ENCODE data around the gene ERFL. TPM values are rescaled to one million over a fixed set of nuclear protein-coding genes. Genes with fewer than 3 reads are reported as not detected.

ERFL gene
- total RNA-seq, 1 experiment from 2014 or later = 0.79 TPM

DNA sequence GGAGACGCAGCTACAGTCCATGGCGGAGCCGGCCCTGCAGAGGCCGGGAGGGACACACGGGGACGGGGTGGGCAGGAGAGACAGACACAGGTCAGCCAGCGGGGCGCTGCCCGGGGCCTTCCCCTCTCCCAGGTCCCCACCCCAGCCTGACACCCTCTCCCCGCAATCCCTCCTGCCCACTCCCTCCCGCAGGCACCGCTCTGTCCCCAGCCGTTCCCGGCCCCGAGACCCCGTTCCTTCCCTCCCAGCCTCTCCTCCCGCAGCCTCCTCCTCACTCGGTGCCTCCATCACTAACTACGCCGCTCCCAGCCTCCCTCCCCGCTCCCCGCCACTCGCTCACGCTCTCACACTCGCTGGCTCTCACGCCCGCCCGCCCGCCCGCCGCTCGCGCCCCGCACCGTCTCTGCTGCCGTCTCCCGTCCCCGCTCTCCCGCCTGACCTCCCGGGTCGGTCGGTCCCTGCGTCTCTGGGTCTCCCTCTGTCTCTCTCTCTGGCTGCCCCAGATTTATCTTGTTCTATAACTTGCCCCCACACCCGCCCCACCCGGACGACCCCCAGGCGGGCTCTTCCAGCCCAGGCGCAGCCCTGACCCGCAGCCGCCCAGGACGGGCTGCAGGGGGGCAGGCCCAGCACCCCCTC, 15.2 kb downstream of the ERFL start:
- TF ChIP-seq, protein P1, sequence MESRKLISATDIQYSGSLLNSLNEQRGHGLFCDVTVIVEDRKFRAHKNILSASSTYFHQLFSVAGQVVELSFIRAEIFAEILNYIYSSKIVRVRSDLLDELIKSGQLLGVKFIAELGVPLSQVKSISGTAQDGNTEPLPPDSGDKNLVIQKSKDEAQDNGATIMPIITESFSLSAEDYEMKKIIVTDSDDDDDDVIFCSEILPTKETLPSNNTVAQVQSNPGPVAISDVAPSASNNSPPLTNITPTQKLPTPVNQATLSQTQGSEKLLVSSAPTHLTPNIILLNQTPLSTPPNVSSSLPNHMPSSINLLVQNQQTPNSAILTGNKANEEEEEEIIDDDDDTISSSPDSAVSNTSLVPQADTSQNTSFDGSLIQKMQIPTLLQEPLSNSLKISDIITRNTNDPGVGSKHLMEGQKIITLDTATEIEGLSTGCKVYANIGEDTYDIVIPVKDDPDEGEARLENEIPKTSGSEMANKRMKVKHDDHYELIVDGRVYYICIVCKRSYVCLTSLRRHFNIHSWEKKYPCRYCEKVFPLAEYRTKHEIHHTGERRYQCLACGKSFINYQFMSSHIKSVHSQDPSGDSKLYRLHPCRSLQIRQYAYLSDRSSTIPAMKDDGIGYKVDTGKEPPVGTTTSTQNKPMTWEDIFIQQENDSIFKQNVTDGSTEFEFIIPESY (IDR thresholded peaks at IDR 0.05; ENCODE audit: extremely low read depth, insufficient replicate concordance, low read length) = no peak
- TF ChIP-seq POLR2AphosphoS5 (IDR thresholded peaks at IDR 0.05; ENCODE audit: low read depth, low read length) (no peak), SIN3A (IDR thresholded peaks at IDR 0.05; ENCODE audit: low read depth) (no peak), JUND (IDR thresholded peaks at IDR 0.05) (no peak), SRF (IDR thresholded peaks at IDR 0.05; ENCODE audit: low read depth) (no peak), EZH2phosphoT487 (IDR thresholded peaks at IDR 0.05; ENCODE audit: borderline replicate concordance) (no peak), ZNF274 (IDR thresholded peaks at IDR 0.05; ENCODE audit: low read depth, low read length) (no peak), RAD21 (IDR thresholded peaks at IDR 0.05; ENCODE audit: low read depth) (no peak), ELF1 (IDR thresholded peaks at IDR 0.05; ENCODE audit: borderline replicate concordance, low read depth) (no peak), CBX3 (IDR thresholded peaks at IDR 0.05; ENCODE audit: low read depth) (no peak), YY1 (IDR thresholded peaks at IDR 0.05; ENCODE audit: extremely low read depth, insufficient replicate concordance, low read depth, low read length) (no peak), TCF7L2 (IDR thresholded peaks at IDR 0.05; ENCODE audit: borderline replicate concordance, extremely low read depth, insufficient read depth, insufficient read length) (no peak), CEBPB (IDR thresholded peaks at IDR 0.05; ENCODE audit: low read depth) (no peak), ZFX (IDR thresholded peaks at IDR 0.05) (no peak), EGR1 (IDR thresholded peaks at IDR 0.05; ENCODE audit: low read depth) (no peak), EZH2 (IDR thresholded peaks at IDR 0.05) (no peak), SP1 (IDR thresholded peaks at IDR 0.05; ENCODE audit: low read depth) (no peak)
- TF ChIP-seq, protein P2, sequence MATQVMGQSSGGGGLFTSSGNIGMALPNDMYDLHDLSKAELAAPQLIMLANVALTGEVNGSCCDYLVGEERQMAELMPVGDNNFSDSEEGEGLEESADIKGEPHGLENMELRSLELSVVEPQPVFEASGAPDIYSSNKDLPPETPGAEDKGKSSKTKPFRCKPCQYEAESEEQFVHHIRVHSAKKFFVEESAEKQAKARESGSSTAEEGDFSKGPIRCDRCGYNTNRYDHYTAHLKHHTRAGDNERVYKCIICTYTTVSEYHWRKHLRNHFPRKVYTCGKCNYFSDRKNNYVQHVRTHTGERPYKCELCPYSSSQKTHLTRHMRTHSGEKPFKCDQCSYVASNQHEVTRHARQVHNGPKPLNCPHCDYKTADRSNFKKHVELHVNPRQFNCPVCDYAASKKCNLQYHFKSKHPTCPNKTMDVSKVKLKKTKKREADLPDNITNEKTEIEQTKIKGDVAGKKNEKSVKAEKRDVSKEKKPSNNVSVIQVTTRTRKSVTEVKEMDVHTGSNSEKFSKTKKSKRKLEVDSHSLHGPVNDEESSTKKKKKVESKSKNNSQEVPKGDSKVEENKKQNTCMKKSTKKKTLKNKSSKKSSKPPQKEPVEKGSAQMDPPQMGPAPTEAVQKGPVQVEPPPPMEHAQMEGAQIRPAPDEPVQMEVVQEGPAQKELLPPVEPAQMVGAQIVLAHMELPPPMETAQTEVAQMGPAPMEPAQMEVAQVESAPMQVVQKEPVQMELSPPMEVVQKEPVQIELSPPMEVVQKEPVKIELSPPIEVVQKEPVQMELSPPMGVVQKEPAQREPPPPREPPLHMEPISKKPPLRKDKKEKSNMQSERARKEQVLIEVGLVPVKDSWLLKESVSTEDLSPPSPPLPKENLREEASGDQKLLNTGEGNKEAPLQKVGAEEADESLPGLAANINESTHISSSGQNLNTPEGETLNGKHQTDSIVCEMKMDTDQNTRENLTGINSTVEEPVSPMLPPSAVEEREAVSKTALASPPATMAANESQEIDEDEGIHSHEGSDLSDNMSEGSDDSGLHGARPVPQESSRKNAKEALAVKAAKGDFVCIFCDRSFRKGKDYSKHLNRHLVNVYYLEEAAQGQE (IDR thresholded peaks at IDR 0.05; ENCODE audit: low read depth) = no peak
- TF ChIP-seq, protein P3, sequence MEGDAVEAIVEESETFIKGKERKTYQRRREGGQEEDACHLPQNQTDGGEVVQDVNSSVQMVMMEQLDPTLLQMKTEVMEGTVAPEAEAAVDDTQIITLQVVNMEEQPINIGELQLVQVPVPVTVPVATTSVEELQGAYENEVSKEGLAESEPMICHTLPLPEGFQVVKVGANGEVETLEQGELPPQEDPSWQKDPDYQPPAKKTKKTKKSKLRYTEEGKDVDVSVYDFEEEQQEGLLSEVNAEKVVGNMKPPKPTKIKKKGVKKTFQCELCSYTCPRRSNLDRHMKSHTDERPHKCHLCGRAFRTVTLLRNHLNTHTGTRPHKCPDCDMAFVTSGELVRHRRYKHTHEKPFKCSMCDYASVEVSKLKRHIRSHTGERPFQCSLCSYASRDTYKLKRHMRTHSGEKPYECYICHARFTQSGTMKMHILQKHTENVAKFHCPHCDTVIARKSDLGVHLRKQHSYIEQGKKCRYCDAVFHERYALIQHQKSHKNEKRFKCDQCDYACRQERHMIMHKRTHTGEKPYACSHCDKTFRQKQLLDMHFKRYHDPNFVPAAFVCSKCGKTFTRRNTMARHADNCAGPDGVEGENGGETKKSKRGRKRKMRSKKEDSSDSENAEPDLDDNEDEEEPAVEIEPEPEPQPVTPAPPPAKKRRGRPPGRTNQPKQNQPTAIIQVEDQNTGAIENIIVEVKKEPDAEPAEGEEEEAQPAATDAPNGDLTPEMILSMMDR (IDR thresholded peaks at IDR 0.05 in 2 of 3, conservative IDR thresholded peaks at IDR 0.05 in 1 of 3; ENCODE audit: borderline replicate concordance in 1 of 3, insufficient read depth in 1 of 3, low read depth in 2 of 3, low read length in 2 of 3) = no peak
- TF ChIP-seq, protein P4, sequence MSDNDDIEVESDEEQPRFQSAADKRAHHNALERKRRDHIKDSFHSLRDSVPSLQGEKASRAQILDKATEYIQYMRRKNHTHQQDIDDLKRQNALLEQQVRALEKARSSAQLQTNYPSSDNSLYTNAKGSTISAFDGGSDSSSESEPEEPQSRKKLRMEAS (IDR thresholded peaks at IDR 0.05) = no peak
- CTCF ChIA-PET = interaction anchor here (0.6 kb wide), 1 partner anchor 31 kb away, joined by 3 read pairs; no protein-coding TSS in a partner anchor
- RAD21 ChIA-PET (ENCODE audit: low non-redundant PET in 1 of 2, low total read pairs in 2 of 2, uncharacterized antibody in 2 of 2, unreplicated experiment in 2 of 2) = no interaction called here
- Histone ChIP-seq H3K9me3 (ENCODE audit: control insufficient read depth in 1 of 2, insufficient read depth in 1 of 2, low read depth in 1 of 2, low read length in 2 of 2) (no peaks in the 10 kb centered on the region), H3K9me2 (ENCODE audit: insufficient read depth) (no peaks in the 10 kb centered on the region), H4K20me1 (ENCODE audit: insufficient read depth) (no peaks in the 10 kb centered on the region), H3K79me2 (ENCODE audit: insufficient read depth, low read length) (no peaks in the 10 kb centered on the region), H3K4me3 (replicated peaks in 1 of 2; ENCODE audit: low read depth in 1 of 2, low read length in 2 of 2) (no peak overlapping the region), H3K27me3 (ENCODE audit: insufficient read depth, low read length) (no peaks in the 10 kb centered on the region; the same call in 1 of the 2 replicates), H3K9ac (ENCODE audit: low read length) (no peak overlapping the region), H3K4me1 (ENCODE audit: control insufficient read depth in 1 of 2, insufficient read depth in 2 of 2, low read length in 2 of 2) (no peaks in the 10 kb centered on the region), H3K27ac (ENCODE audit: low read depth, low read length) (no peak overlapping the region), H3K4me2 (ENCODE audit: low read length) (no peak overlapping the region), H2AFZ (ENCODE audit: low read depth, low read length, poor library complexity, severe bottlenecking) (no peak overlapping the region), H3K36me3 (ENCODE audit: control insufficient read depth in 1 of 2, insufficient read depth in 2 of 2, low read length in 2 of 2) (no peaks in the 10 kb centered on the region)
- intact Hi-C loops (cut with micrococcal nuclease) = no loop called here
- DNase-seq (ENCODE audit: low read depth, low spot score) (no peak), ATAC-seq (peak; percentile 29; the same call in 1 of the 2 replicates)
- BruUV-seq (replicated peaks) = no TSS peak
- POLR2A ChIA-PET = no interaction called here

Measured in HCT116 (cell line).